HEK293T (cell line): ENCODE data around the gene SLC39A10.

ENCODE experiments used
- FOXA1 ChIP-seq: fragments of 450-650 bp; IDR thresholded peaks from 2 replicates; pipeline ENCODE4 v1.6.1; 2016; ENCODE audit warnings: mild to moderate bottlenecking
- FOXK2 ChIP-seq: fragments of 450-650 bp; IDR thresholded peaks from 2 replicates; pipeline ENCODE4 v1.6.1; 2016; ENCODE audit warnings: mild to moderate bottlenecking
- FOXM1 ChIP-seq: fragments of 450-650 bp; IDR thresholded peaks from 2 replicates; pipeline ENCODE4 v1.6.1; 2017; ENCODE audit warnings: mild to moderate bottlenecking, borderline replicate concordance
- HDGF ChIP-seq: fragments of 450-650 bp; IDR thresholded peaks from 2 replicates; pipeline ENCODE4 v1.6.1; 2017; ENCODE audit warnings: antibody characterized with exemption, borderline replicate concordance
- L3MBTL2 ChIP-seq: fragments of 450-650 bp; conservative IDR thresholded peaks from 2 replicates; pipeline ENCODE4 v1.6.1; 2016; ENCODE audit warnings: mild to moderate bottlenecking
- LEF1 ChIP-seq: fragments of 450-650 bp; IDR thresholded peaks from 2 replicates; pipeline ENCODE4 v1.6.1; 2017; ENCODE audit warnings: mild to moderate bottlenecking, borderline replicate concordance
- NFRKB ChIP-seq: fragments of 450-650 bp; IDR thresholded peaks from 2 replicates; pipeline ENCODE4 v1.6.1; 2016; ENCODE audit warnings: mild to moderate bottlenecking, moderate library complexity
- SP1 ChIP-seq: fragments of 450-650 bp; IDR thresholded peaks from 2 replicates; pipeline ENCODE4 v1.6.1; 2017
- SUZ12 ChIP-seq: fragments of 450-650 bp; IDR thresholded peaks from 2 replicates; pipeline ENCODE4 v1.6.1; 2016; ENCODE audit warnings: mild to moderate bottlenecking
- TARDBP ChIP-seq: fragments of 450-650 bp; IDR thresholded peaks from 2 replicates; pipeline ENCODE4 v1.6.1; 2016
- ZNF384 ChIP-seq: fragments of 450-650 bp; IDR thresholded peaks from 2 replicates; pipeline ENCODE4 v1.6.1; 2016
- TF ChIP-seq, protein P1 (sequence below): fragments of 450-650 bp; IDR thresholded peaks from 2 replicates; pipeline ENCODE4 v1.6.1; 2016

DNA sequence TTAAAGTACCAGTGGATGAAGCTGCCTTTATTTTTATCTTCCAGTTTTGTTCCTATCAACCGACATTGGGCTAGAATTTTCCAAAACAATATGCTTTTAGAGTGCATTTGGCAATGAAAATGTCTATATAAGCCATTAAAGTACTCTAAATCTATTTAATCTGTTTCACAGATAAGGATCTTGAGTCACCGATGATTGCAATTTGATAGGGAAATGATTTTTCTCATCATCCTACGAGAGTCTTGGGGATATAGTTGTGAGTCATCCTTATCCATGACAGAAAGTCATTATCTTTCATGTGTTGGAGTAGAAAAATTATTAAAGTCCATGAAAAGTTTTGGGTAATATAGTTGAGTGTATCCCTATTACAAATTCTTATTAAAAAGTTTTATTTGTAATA lies 26.1 kb downstream of the SLC39A10 start:
- TF ChIP-seq SP1 (no peak), FOXM1 (no peak), NFRKB (no peak), ZNF384 (no peak), HDGF (no peak), FOXK2 (no peak), FOXA1 (no peak), SUZ12 (no peak), LEF1 (no peak), L3MBTL2 (no peak), TARDBP (no peak)
- TF ChIP-seq, protein P1, sequence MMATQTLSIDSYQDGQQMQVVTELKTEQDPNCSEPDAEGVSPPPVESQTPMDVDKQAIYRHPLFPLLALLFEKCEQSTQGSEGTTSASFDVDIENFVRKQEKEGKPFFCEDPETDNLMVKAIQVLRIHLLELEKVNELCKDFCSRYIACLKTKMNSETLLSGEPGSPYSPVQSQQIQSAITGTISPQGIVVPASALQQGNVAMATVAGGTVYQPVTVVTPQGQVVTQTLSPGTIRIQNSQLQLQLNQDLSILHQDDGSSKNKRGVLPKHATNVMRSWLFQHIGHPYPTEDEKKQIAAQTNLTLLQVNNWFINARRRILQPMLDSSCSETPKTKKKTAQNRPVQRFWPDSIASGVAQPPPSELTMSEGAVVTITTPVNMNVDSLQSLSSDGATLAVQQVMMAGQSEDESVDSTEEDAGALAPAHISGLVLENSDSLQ: no peak
